Measurements from ENCODE around the gene GPR137B. TPM values are rescaled to one million over a fixed set of nuclear protein-coding genes. Genes with fewer than 3 reads are reported as not detected.
"Not testable (repeated sequence)": the region's sequence is repeated elsewhere in the genome, so short reads cannot be mapped to it uniquely, and the experiment has no call there.

Gene GPR137B
- total and polyA plus RNA-seq, 2 of the 8 experiments (the other 6 are each of a cell fraction or from before 2014, with no cell fraction given) = 6.9 to 7.7 TPM

GRCh38 chr1:236185687-236186086, 43.3 kb downstream of the GPR137B start (continued):
- no peak for TF ChIP-seq RFX5 (IDR thresholded peaks at IDR 0.05; ENCODE audit: borderline replicate concordance, low read depth, low read length)

GRCh38 chr1:236186471-236186870, 44.1 kb downstream of the GPR137B start:
- POLR2A ChIA-PET (ENCODE audit: partially characterized antibody); H2BK20ac ChIP-seq (ENCODE audit: low read length); H3K4me3 ChIP-seq (ENCODE audit: extremely low read depth in 1 of 4, insufficient read depth in 2 of 4, low read depth in 3 of 4, low read length in 4 of 4); H3K23me2 ChIP-seq (ENCODE audit: low read depth, low read length); H3K36me3 ChIP-seq (ENCODE audit: control insufficient read depth in 2 of 4, insufficient read depth in 4 of 4, low read length in 3 of 4); H3K14ac ChIP-seq (ENCODE audit: insufficient read length); H4K5ac ChIP-seq (ENCODE audit: insufficient read length, low read depth, low read length); H3K23ac ChIP-seq (ENCODE audit: insufficient read length); H4K20me1 ChIP-seq (replicated peaks in 1 of 2; ENCODE audit: control insufficient read depth in 1 of 2, insufficient read depth in 2 of 2, low read length in 2 of 2); H4K91ac ChIP-seq (replicated peaks; ENCODE audit: insufficient read length, low read length); H2AFZ ChIP-seq (ENCODE audit: low read length); H3K9ac ChIP-seq (replicated peaks in 1 of 4; ENCODE audit: extremely low read depth in 1 of 4, low read depth in 3 of 4, low read length in 3 of 4); H2BK15ac ChIP-seq (ENCODE audit: low read length); H2BK120ac ChIP-seq (replicated peaks; ENCODE audit: low read depth, low read length); H3K56ac ChIP-seq (replicated peaks; ENCODE audit: insufficient read length, low read depth, low read length); H3K4ac ChIP-seq (replicated peaks; ENCODE audit: insufficient read length, low read depth, low read length); FAIRE-seq; H3K4me1 ChIP-seq (replicated peaks in 1 of 4; ENCODE audit: control insufficient read depth in 3 of 4, insufficient read depth in 4 of 4, low read length in 3 of 4); H2BK5ac ChIP-seq (ENCODE audit: low read depth, low read length); H3K79me2 ChIP-seq (ENCODE audit: control insufficient read depth in 1 of 2, insufficient read depth in 2 of 2, low read length in 2 of 2); H3K79me1 ChIP-seq (ENCODE audit: low read depth, low read length); H4K8ac ChIP-seq (ENCODE audit: extremely low read depth, insufficient read depth, low read length); H3K27ac ChIP-seq (ENCODE audit: low read depth, low read length); H2AK5ac ChIP-seq (ENCODE audit: low read depth, low read length); DNase-seq (ENCODE audit: low read depth in 1 of 2, low spot score in 2 of 2); H2BK12ac ChIP-seq (ENCODE audit: low read depth, low read length); H3K4me2 ChIP-seq (ENCODE audit: insufficient read depth in 1 of 2, low read depth in 2 of 2, low read length in 2 of 2); H3K18ac ChIP-seq (ENCODE audit: extremely low read depth, low read length); H3K9me3 ChIP-seq (ENCODE audit: insufficient read depth in 2 of 2, low read depth in 1 of 2, low read length in 1 of 2); CTCF ChIA-PET (ENCODE audit: partially characterized antibody); H3K27me3 ChIP-seq (replicated peaks in 1 of 4; ENCODE audit: control insufficient read depth in 3 of 4, extremely low read depth in 1 of 4, insufficient read depth in 3 of 4, low read length in 3 of 4): not testable (repeated sequence)
- 91% methylated on average over 2 of the region's 2 CpGs; no CpG with 5 or more reads in 1 of the 2 experiments for WGBS, 2 experiments (ENCODE audit: extremely low coverage in 1 of 2, insufficient coverage in 1 of 2, insufficient read length in 1 of 2, insufficient replicate concordance in 2 of 2, low coverage in 1 of 2, low lambda C conversion rate in 2 of 2, missing lambda C conversion rate in 1 of 2)
